Gastroesophageal sphincter (tissue), 4 donors: ENCODE data around the gene FOXS1. TPM values are rescaled to one million over a fixed set of nuclear protein-coding genes. Genes with fewer than 3 reads are reported as not detected.

Experiments used
- ATAC-seq: fragments of 150-250 bp; one replicate; pipeline ENCODE4 v1.9.1; 2016; ENCODE audit warnings: mild to moderate bottlenecking, moderate library complexity
- H3K27ac ChIP-seq, 4 donors: fragments of 200-600 bp; sonication (generic) in 3 of 4; 1 replicate in 3 of 4; 2 replicates in 1 of 4; pipeline ENCODE4 v1.5.1; 2016 to 2019
- H3K27me3 ChIP-seq: fragments of 200-600 bp; sonication (generic); one replicate; pipeline ENCODE4 v1.5.1; 2019
- H3K36me3 ChIP-seq, 2 donors: fragments of 200-600 bp; sonication (generic); one replicate each; pipeline ENCODE4 v1.5.1; 2019; ENCODE audit warnings: control low read depth in 1 of 2
- H3K4me1 ChIP-seq, 3 donors: fragments of 200-600 bp; sonication (generic); 1 replicate in 2 of 3; 2 replicates in 1 of 3; pipeline ENCODE4 v1.5.1; 2016 to 2019; ENCODE audit warnings: control low read depth in 2 of 3
- H3K4me3 ChIP-seq, 2 donors: fragments of 200-600 bp; sonication (generic); one replicate each; pipeline ENCODE4 v1.5.1; 2019; ENCODE audit warnings: mild to moderate bottlenecking in 1 of 2, moderate library complexity in 1 of 2
- H3K9me3 ChIP-seq, 3 donors: fragments of 200-600 bp; sonication (generic); one replicate each; pipeline ENCODE4 v1.5.1; 2017 to 2019; ENCODE audit warnings: control low read depth in 2 of 3
- EP300 ChIP-seq: sonication (generic); formaldehyde crosslinking; IDR thresholded peaks from one replicate; pipeline ENCODE4 v1.6.1; 2017; ENCODE audit warnings: antibody characterized with exemption, mild to moderate bottlenecking
- POLR2A ChIP-seq, 2 donors: fragments of 450-650 bp; IDR thresholded peaks; one replicate each; pipeline ENCODE4 v1.6.1; 2017; ENCODE audit warnings: antibody characterized with exemption in 2 of 2, mild to moderate bottlenecking in 2 of 2, moderate library complexity in 1 of 2
- POLR2AphosphoS5 ChIP-seq: sonication (generic); formaldehyde crosslinking; IDR thresholded peaks from one replicate; pipeline ENCODE4 v1.6.1; 2017; ENCODE audit warnings: antibody characterized with exemption
- WGBS, 2 donors: methylation state at CpG; one replicate each; pipeline ENCODE4 v1.1.5; 2018; ENCODE audit warnings: low coverage in 1 of 2; 5-methylcytosine and 5-hydroxymethylcytosine counted together
- total RNA-seq, 4 donors: library from RNA; depleted of rRNA; stranded (reverse); fragments of >200 nt; gene quantifications; one replicate each; pipeline ENCODE4 v1.1.0, GENCODE V29; 2016
- TF ChIP-seq, protein P1 (sequence below), 4 experiments: fragments of 200-600 bp in 2 of 4; fragments of 450-650 bp in 2 of 4; sonication (generic) in 1 of 4; IDR thresholded peaks; one replicate each; pipeline ENCODE4 v1.5.1; 2017 to 2019; ENCODE audit warnings: antibody characterized with exemption in 4 of 4, mild to moderate bottlenecking in 2 of 4, moderate library complexity in 2 of 4

FOXS1 gene
- total RNA-seq, 4 donors from 2014 or later, result 0.62 to 3.9 (median 2.3) TPM; not detected in 1

DNA sequence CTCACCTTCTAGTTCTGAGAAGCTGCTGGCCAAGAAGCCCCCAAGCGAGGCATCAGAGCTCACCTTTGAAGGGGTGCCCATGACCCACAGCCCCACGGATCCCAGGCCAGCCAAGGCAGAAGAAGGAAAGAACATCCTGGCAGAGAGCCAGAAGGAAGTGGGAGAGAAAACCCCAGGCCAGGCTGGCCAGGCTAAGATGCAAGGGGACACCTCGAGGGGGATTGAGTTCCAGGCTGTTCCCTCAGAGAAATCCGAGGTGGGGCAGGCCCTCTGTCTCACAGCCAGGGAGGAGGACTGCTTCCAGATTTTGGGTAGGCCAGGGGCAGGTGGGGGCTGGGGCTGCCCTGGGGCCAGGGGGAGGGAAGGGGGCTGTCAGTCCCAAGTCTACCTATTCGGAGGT, 24.0 kb downstream of the FOXS1 start:
- no peak for ATAC-seq
- Histone ChIP-seq H3K27ac (no peak overlapping the region), H3K4me3 (no peak overlapping the region), H3K36me3 (no peaks in the 10 kb centered on the region), H3K27me3 (no peaks in the 10 kb centered on the region), H3K4me1 (peaks cover 0 to 14% (median 3%) of the 10 kb centered on the region in 3 donors), H3K9me3 (no peaks in the 10 kb centered on the region)
- TF ChIP-seq POLR2AphosphoS5, result no peak
- no peak for TF ChIP-seq EP300
- TF ChIP-seq, protein P1, sequence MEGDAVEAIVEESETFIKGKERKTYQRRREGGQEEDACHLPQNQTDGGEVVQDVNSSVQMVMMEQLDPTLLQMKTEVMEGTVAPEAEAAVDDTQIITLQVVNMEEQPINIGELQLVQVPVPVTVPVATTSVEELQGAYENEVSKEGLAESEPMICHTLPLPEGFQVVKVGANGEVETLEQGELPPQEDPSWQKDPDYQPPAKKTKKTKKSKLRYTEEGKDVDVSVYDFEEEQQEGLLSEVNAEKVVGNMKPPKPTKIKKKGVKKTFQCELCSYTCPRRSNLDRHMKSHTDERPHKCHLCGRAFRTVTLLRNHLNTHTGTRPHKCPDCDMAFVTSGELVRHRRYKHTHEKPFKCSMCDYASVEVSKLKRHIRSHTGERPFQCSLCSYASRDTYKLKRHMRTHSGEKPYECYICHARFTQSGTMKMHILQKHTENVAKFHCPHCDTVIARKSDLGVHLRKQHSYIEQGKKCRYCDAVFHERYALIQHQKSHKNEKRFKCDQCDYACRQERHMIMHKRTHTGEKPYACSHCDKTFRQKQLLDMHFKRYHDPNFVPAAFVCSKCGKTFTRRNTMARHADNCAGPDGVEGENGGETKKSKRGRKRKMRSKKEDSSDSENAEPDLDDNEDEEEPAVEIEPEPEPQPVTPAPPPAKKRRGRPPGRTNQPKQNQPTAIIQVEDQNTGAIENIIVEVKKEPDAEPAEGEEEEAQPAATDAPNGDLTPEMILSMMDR (IDR thresholded peaks at IDR 0.05), result no peak
- TF ChIP-seq POLR2A (IDR thresholded peaks at IDR 0.05), result no peak
- 52 to 60% methylated on average over 1 to 2 of the region's 5 CpGs for WGBS, 2 donors

DNA sequence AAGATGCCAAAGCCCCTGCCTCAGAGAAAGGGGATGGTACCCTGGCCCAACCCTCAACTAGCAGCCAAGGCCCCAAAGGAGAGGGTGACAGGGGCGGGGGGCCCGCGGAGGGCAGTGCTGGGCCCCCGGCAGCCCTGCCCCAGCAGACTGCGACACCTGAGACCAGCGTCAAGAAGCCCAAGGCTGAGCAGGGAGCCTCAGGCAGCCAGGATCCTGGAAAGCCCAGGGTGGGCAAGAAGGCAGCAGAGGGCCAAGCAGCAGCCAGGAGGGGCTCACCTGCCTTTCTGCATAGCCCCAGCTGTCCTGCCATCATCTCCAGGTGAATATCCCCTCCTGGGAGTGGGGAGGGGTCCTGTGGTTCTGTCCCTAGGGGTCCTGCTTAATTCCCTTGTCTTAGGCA, 25.2 kb downstream of the FOXS1 start:
- H3K36me3 ChIP-seq, result no peaks in the 10 kb centered on the region
- H3K27me3 ChIP-seq, result no peaks in the 10 kb centered on the region
- H3K27ac ChIP-seq, result no peak overlapping the region
- TF ChIP-seq, protein P1 (IDR thresholded peaks at IDR 0.05), result no peak
- no peak for TF ChIP-seq EP300
- TF ChIP-seq POLR2AphosphoS5, result no peak
- TF ChIP-seq POLR2A (IDR thresholded peaks at IDR 0.05), result no peak
- peaks cover 0 to 20% (median 6%) of the 10 kb centered on the region in 3 donors for H3K4me1 ChIP-seq
- ATAC-seq, result no peak
- H3K9me3 ChIP-seq, result no peaks in the 10 kb centered on the region
- H3K4me3 ChIP-seq, result no peak overlapping the region
- WGBS, 2 donors, result 67% methylated on average over 1 of the region's 6 CpGs; no CpG with 5 or more reads in 1 of the 2 donors

DNA sequence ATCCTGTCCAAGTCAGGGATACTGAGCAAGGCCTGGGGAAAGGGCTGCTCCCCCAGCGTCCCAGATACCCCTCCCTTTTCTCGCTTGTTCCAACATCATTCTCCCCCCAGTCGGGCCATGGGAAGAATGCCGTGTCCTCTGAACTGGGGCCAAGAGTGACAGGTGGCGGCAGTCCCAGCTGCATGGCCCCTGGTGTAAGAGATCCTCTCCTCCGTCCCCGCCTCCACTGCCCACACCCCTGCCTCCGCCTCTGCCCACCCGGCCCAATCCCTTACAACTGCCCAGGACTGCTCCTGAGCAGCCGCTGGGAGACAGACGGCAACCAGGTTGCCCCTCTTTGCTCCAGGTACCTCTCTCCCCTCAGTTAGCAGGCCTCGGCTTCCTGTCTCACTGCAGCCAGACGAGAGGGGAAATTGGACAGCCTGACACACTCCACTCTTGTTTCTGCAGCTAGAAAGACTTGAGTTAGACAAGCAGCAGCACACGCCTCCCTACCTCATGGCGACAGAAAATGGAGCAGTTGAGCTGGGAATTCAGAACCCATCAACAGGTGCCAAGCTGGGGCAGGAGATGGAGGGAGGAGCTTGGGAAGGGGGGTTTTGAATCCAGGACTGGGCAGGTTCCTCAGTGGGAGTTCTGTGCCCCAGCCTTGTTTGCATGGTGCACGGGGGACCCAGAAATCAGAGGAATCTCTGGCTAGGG, 26.2 kb downstream of the FOXS1 start, which contains the start of gene MYLK2:
TSS of gene MYLK2 (plus strand) at position 274 of the 702 bp plus-strand sequence. CDS start at position 499, 225 bp downstream.
- H3K4me3 ChIP-seq, result no peak within 1 kb of the TSS
- ATAC-seq, result no peak
- no peaks in the 10 kb centered on the region for H3K9me3 ChIP-seq
- no peak for TF ChIP-seq POLR2AphosphoS5
- H3K36me3 ChIP-seq, result no peaks in the 10 kb centered on the region
- no peak within 1 kb of the TSS for H3K27ac ChIP-seq
- peaks cover 0 to 23% (median 6%) of the 10 kb centered on the region in 3 donors for H3K4me1 ChIP-seq
- 50 to 59% methylated on average over 2 to 7 of the region's 16 CpGs for WGBS, 2 donors
- H3K27me3 ChIP-seq, result no peaks in the 10 kb centered on the region

DNA sequence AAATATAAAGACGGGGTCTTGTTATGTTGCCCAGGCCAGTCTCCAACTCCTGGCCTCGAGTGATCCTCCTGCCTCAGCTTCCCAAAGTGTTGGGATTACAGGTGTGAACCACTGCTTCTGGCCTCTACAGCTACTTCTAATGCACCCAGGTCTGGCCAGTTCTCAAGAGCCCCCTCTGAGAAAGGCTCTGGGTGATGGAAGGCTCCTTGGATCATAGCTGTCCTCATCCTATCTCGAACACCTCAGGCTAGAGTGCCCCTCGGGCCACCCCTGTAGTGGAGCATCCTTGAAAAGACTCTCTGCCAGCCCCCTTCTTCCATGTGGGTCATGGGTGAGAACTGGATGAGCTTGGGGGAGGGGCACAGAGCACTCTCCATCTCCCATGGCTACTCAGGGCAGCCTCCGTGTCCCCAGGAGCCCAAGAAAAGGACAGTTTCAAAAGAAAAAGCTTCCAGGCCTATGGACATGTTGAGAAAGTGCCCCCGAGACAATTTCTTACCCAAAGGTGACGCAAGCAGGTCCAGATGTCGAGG, 27.0 kb downstream of the FOXS1 start:
- Histone ChIP-seq H3K4me1 (peaks cover 0 to 23% (median 6%) of the 10 kb centered on the region in 3 donors), H3K4me3 (no peak overlapping the region), H3K9me3 (no peaks in the 10 kb centered on the region), H3K27me3 (no peaks in the 10 kb centered on the region), H3K36me3 (no peaks in the 10 kb centered on the region), H3K27ac (no peak overlapping the region)
- WGBS, 2 donors, result 80% methylated on average over 3 of the region's 8 CpGs; no CpG with 5 or more reads in 1 of the 2 donors
- no peak for TF ChIP-seq EP300
- no peak for TF ChIP-seq POLR2A (IDR thresholded peaks at IDR 0.05)
- no peak for TF ChIP-seq POLR2AphosphoS5
- TF ChIP-seq, protein P1 (IDR thresholded peaks at IDR 0.05), result no peak
- no peak for ATAC-seq

DNA sequence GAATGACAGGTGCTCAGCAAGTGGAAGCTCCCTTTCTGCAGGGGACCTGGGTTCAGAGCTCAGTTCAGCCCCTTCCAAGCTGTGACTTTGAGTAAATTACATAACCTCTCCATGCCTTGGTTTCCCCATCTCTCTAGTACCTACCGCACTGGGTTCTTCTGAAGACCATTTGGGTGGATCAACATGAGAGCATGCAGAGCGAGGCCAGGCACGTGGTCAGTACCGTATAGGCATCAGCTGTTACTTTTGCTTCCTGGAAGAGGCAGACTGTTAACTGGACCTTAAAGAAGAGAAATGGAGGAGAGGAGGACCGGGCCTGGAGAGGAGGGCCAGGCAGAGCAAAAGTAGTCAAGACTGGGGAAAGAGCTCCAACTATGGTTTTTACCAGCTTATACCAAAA, 27.9 kb downstream of the FOXS1 start:
- Histone ChIP-seq H3K36me3 (no peaks in the 10 kb centered on the region), H3K4me1 (peaks cover 0 to 20% (median 4%) of the 10 kb centered on the region in 3 donors), H3K27ac (no peak overlapping the region), H3K9me3 (no peaks in the 10 kb centered on the region), H3K27me3 (no peaks in the 10 kb centered on the region), H3K4me3 (no peak overlapping the region)
- TF ChIP-seq, protein P1 (IDR thresholded peaks at IDR 0.05), result no peak
- TF ChIP-seq POLR2AphosphoS5 (no peak), EP300 (no peak), POLR2A (IDR thresholded peaks at IDR 0.05) (no peak)
- no peak for ATAC-seq
- WGBS, 2 donors, result 100% methylated on average over 1 of the region's 5 CpGs
